Measurements from ENCODE around the gene MAGEB10.
"Not testable (repeated sequence)": the region's sequence is repeated elsewhere in the genome, so short reads cannot be mapped to it uniquely, and the experiment has no call there.

The MAGEB10 gene, protein sequence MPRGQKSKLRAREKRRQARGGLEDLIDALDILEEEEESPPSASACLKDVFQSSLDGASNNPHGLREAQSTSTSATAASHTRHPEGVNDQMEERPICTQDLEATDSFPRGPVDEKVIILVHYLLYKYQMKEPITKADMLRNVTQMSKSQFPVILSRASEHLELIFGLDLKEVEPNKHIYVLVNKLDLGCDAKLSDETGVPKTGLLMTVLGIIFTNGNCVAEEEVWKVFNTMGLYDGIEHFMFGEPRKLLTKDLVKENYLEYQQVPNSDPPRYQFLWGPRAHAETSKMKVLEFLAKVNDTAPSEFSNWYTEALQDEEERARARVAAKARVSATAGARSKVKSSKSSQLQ

DNA sequence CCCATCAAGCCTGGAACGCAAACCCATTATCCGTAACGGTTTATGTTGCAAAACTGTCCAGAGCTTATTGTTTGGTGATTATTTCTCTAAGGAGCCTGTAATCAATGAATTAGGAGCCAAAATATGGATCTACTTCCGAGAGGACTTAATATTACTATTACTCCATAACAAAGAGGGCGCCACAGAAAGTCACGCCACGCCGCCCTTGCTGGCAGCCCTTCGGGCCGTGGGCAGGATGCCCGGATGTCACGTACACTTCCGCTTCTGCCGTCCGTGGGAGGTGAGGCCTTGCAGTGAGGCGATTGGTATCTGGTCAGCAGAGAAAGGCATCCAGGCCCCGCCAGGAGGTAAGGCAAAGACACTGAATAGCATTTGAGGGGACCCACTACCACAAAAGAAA, at the start of gene MAGEB10:
TSS of gene MAGEB10 (plus strand) at position 301 of the 400 bp plus-strand sequence. CDS start 13,317 bp downstream, outside the sequence.
- DNase-seq (ENCODE audit: low spot score): no peak

DNA sequence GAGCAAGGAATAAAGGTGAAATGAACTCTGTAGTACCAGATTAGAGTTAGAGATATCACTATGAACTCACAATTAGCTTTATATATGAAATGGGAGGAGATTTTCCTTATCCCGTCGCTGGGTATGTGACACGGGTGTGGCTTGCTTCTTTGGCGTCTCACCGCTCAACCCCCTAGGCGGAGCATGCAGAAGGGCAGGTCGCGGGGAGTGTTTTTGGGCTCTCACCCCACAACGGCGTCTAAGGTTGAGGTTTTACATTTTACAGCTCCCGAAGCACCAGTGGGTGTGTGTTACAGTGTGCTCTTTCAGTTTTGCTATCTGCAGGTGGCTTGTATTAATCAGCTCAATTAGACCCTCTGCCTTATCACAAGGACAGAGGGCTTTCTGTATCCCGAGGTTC, 42.1 kb upstream of the MAGEB10 start:
- DNase-seq (ENCODE audit: low spot score): no peak

DNA sequence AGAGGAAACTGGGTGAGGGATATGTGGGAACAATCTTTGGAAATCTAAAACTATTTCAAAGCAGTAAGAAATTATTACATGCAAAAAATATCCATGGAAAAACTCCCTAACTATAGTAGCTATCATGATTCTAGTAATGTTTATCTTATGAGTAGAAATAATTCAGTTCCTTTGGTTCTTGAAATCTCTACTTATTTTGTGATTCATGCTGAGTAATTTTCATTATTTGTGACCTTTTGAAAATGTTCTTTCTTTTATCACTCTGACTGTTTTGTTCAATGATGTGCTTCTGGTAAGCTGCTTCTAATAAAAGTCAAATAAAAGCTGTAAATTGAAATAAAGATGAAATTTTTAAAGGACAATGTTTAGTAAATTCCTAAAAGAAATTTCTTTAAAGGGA, 40.4 kb upstream of the MAGEB10 start:
- DNase-seq (ENCODE audit: low spot score): no peak

DNA sequence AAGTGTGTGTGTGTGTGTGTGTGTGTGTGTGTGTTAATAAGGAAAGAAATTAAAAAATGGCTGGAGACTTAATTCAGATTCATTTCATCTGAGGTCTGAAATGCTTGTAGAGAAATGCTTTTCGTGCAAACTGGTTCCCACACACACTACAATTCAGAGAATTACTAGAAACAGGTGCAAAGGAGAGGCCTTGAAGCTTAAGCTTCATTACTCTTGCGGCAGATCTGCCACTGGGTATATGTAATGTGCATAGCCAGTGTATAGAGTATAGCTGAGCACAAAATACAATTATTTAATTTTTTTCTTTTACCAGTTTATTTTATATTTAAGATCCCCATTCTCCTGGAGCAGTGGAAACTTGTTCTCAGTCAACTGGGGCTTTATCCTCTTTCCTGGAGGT, 31.8 kb upstream of the MAGEB10 start:
- DNase-seq (ENCODE audit: low spot score): no peak

DNA sequence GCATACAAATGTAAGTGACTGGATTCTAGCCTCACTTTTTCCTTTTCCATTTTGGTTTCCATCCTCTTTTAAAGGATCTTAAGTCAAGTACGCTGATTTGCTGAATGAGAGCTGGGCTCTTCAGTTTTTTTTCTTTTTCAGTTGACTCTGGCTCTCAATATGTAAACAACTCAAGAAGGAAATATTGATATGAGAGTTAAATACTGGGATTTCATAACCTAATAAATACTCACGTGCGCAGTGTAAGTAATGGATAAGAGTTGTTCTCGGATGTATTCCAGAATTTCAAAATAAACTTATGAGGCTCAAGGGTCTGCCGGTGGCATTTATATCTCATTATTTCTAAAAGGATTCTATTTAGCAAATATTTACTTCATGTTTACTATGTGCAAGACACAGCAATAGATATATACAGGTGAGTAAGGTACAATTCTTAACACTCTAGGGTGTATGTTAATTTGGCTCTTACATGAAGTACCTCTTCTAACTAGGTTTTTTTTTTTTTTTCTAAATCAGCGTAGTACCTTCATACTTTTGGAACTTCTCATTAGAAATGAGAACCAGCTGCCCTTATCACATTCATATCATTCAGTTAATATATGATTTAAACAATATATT, 11.0 kb upstream of the MAGEB10 start:
- DNase-seq (ENCODE audit: low spot score): no peak

DNA sequence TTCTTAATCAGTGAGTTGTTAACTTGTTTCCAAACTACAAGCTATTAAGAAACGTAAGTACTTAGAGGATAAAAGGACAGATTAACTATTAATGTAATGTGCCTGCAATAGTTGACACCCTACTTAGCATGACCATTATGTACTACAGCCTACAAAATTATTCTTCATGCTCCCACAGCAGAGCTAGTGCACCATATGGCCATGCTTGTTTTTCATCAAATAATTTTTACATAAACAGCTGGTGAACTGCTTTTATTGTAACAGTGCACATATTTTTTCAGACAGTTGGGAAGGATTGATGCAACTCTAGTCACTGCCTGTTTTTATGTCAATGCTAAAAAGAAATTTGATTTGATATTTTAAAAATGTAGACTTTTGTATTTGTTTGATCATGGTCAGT, 10.2 kb upstream of the MAGEB10 start:
- DNase-seq (ENCODE audit: low spot score): no peak

DNA sequence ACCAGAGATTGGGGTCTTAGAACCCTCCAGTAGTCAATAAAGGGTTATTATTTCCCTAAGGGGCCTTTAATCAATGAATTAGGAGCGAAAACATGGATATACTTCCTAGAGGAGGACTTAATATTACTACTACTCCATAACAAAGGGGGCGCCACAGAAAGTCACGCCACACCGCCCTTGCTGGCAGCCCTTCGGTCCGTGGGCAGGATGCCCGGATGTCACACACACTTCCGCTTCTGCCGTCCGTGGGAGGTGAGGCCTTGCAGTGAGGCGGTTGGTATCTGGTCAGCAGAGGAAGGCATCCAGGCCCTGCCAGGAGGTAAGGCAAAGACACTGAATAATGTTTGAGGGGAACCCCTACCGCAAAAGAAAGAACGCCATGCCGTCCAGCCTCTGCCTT, 436 bp downstream of the MAGEB10 start:
- DNase-seq (ENCODE audit: low spot score): no peak

DNA sequence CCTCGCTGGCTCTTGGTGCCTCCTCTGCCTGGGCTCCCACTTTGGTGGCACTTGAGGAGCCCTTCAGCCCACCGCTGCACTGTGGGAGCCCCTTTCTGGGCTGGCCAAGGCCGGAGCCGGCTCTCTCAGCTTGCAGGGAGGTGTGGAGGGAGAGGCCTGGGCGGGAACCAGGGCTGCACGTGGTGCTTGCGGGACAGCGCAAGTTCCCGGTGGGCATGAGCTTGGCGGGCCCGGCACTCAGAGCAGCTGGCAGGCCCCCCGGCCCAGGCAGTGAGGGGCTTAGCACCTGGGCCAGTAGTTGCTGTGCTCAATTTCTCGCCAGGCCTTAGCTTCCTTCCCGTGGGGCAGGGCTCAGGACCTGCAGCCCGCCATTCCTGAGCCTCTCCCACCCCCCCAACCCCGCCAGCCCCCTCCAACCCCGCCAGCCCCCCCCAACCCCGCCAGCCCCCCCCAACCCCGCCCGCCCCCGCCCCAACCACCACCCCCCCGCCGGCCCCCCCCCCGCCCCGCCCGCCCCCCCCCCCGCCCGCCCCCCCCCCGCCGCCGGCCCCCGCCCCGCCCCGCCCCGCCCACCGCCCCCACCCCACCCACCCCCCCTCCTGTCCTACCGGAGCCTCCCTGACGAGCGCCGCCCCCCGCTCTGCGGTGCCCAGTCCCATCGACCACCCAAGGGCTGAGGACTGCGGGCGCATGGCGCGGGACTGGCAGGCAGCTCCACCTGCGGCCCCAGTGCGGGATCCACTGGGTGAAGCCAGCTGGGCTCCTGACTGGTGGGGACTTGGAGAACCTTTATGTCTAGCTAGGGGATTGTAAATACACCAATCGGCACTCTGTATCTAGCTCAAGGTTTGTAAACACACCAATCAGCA, 1.4 kb downstream of the MAGEB10 start:
- not testable (repeated sequence) for DNase-seq (ENCODE audit: low spot score)

DNA sequence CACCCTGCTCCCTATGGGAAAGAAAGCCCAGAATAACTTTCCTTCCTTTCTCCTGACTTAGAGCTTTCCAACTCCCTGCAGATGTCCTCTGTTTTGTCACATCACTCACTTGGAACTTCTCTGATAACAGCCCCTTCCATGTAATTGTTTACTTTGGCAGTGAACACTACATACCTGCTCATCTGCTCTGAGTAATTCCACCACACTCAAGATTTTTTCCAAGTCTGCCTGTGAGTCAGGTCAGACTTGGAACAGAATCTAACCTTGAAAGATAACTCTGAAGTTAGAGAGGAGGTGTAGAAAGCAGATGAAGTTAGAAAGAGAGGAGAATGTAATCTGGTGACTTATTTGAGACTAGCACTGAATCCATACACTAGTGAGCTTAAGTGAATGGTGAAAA, 7.4 kb downstream of the MAGEB10 start:
- no peak for DNase-seq (ENCODE audit: low spot score)

DNA sequence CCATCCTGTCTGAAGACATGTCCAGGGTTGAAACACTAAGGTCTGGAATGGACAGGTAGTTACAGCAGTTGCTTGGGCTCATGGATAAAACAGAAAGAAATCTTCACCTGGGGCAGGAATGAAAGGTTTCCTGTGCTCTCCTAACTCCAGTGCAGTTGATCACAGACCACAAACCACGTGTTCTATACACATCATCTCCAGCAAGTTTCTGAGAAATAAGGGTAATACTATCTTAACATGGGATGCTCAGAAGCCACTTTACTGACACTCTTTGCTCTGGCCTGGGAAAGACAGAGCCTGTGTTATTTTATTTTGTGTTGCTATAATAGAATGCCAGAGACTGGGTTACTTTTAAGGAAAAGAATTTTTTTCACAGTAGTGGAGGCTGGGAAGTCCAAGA, 16.0 kb downstream of the MAGEB10 start:
- DNase-seq (ENCODE audit: low spot score): no peak

DNA sequence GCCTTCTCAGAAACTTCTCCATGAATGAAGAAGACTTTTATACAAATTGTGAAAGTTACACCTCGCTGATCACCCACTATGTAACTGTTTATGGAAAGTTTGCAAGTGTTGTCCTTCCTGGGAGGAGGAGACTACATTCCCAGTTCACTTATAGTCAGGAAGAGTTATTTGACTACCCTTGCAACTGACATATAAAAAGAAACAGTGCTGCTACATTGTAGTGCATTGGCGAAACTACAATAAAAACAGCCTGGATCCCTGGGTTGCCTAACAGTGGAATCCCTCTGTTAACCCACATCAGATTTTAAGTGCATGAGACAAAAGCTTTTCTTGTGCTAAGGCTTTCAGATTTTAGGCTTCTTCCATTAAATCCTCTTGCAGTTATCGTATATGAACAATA, 30.4 kb downstream of the MAGEB10 start:
- no peak for DNase-seq (ENCODE audit: low spot score)

DNA sequence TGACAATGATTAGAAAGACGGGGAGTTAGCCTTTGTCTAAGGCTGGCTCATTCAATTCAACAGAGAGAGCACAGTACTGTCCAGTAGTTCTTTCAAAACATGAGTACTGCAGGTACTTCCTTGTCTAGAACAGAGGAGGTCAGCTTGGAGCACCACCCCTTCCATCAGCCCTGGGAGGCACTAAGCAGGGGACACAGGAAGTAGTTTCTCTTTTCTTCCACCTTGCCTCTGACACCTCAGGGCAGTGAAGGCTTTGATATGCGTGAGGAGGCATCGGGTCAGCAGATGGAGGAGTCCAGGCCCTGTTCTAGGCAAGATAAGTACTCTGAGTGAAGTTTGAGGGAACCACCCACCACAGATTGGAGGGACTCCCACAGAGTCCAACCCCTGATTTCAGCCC, 33.1 kb downstream of the MAGEB10 start:
- DNase-seq (ENCODE audit: low spot score): no peak

DNA sequence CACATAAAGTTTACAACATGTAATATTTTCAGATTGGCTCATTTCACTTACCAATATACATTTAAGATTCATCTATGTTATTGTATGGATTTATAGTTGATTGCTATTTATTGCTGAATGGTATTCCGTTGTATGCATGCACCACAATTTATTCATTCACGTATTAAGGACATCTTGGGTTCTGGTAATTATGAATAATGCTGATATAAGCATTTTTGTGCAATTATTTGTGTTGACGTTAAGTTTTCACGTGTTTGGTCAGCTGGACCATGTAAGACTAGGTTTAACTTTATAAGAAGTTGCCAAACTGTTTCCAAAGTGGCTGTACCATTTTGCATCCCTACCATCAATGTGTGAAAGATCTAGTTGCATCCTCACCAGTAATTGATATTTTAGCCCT, 35.1 kb downstream of the MAGEB10 start:
- DNase-seq (ENCODE audit: low spot score): no peak

DNA sequence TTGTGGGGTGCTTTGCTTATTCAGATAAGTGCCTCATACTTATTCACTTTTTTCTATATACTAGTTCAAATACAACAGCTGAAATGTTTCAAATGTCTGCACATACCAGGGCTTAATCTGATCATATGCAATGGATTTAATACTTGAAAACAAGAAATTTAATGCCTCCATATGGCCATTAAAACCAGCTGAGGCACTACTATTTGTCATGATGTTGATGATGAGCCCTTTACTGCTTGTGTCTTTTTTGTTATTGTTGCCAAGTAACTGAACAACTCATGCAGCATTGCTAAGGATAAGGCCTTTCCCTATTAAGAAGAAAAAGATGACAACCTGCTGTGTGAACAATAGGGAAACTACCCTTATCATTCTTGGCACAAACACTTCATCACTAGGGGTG, 52.5 kb downstream of the MAGEB10 start:
- no peak for DNase-seq (ENCODE audit: low spot score)

DNA sequence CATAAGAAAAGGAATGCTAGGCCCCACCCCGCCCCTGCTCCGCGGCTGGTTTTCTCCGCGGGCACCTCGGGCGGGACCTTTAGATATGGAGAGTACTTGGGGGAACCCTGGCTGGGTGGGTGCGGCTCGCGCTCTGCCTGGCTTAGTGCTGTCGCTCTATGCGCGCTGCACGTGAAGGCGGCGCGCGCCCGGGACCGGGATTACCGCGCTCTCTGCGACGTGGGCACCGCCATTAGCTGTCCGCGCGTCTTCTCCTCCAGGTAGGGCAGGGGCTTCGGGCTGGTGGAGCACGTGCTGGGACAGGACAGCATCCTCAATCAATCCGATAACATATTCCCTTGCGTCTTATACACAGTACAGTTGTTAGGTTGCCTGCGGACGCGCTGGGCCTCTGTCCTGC, 56.0 kb downstream of the MAGEB10 start:
- no peak for DNase-seq (ENCODE audit: low spot score)

All from COLO829 (cell line).